Activated naive CD8-positive, alpha-beta T cell treated with anti-CD3 and anti-CD28 coated beads, Interleukin-2, amount 10 ng/mL, durations not matched to agents 7 days and 5 days (primary cell): ENCODE measurements around the gene FBXO8. TPM values are rescaled to one million over a fixed set of nuclear protein-coding genes. Genes with fewer than 3 reads are reported as not detected.

Source experiments
- ATAC-seq: fragments of 150-1000 bp; cut with Tn5 transposase; one replicate; pipeline ENCODE4 v1.10.0; 2021; ENCODE audit warnings: low read depth, moderate library complexity
- POLR2A ChIA-PET: fragments of 350-600 bp; sonication (Branson Sonifier 250); formaldehyde crosslinking; loops from one replicate; lab custom pipeline; 2021; ENCODE audit warnings: antibody characterized with exemption; lab: Charles Lee
- DNase-seq: peaks from one replicate; pipeline ENCODE4 v3.0.0; 2021
- H3K27ac Mint-ChIP-seq: one replicate; pipeline ENCODE4 v1.8.0; 2022; ENCODE audit warnings: mild to moderate bottlenecking, mixed read lengths
- H3K27me3 Mint-ChIP-seq: one replicate; pipeline ENCODE4 v1.8.0; 2022; ENCODE audit warnings: mild to moderate bottlenecking, moderate library complexity, mixed read lengths
- H3K36me3 Mint-ChIP-seq: one replicate; pipeline ENCODE4 v1.8.0; 2021; ENCODE audit warnings: mild to moderate bottlenecking, mixed read lengths
- H3K4me1 Mint-ChIP-seq: one replicate; pipeline ENCODE4 v1.8.0; 2021; ENCODE audit warnings: mixed read lengths
- H3K4me3 Mint-ChIP-seq: one replicate; pipeline ENCODE4 v1.8.0; 2022; ENCODE audit warnings: mild to moderate bottlenecking, moderate library complexity, mixed read lengths
- H3K9me3 Mint-ChIP-seq: one replicate; pipeline ENCODE4 v1.8.0; 2021; ENCODE audit warnings: mixed read lengths
- total RNA-seq, 2 experiments: library from RNA; stranded (reverse); gene quantifications; one replicate each; pipeline ENCODE4 v1.2.3, GENCODE V29; 2021

The FBXO8 gene
- total RNA-seq, 2 experiments from 2014 or later, result 20.6 to 22.3 TPM

- ATAC-seq (no peak), DNase-seq (no peak)
- POLR2A ChIA-PET, result no interaction called here
- H3K27me3 Mint-ChIP-seq, result peaks cover 45% of the 10 kb centered on the region
- H3K4me3 Mint-ChIP-seq, result no peak overlapping the region
- no peak overlapping the region for H3K27ac Mint-ChIP-seq
- H3K4me1 Mint-ChIP-seq, result no peaks in the 10 kb centered on the region
- H3K36me3 Mint-ChIP-seq, result no peaks in the 10 kb centered on the region
- H3K9me3 Mint-ChIP-seq, result no peaks in the 10 kb centered on the region
Observed at GRCh38 chr4:174204164-174204831, 79.2 kb downstream of the FBXO8 start.

- POLR2A ChIA-PET, result no interaction called here
- H3K4me1 Mint-ChIP-seq, result no peaks in the 10 kb centered on the region
Observed at GRCh38 chr4:174201871-174202270, 81.6 kb downstream of the FBXO8 start.

GRCh38 chr4:174199735-174200134 lies 83.7 kb downstream of the FBXO8 start:
- ATAC-seq, result no peak
- Mint-ChIP-seq H3K9me3 (no peaks in the 10 kb centered on the region), H3K27ac (no peak overlapping the region), H3K27me3 (peaks cover 33% of the 10 kb centered on the region), H3K36me3 (no peaks in the 10 kb centered on the region), H3K4me1 (no peaks in the 10 kb centered on the region), H3K4me3 (no peak overlapping the region)
- no peak for DNase-seq
- POLR2A ChIA-PET, result no interaction called here

More at GRCh38 chr4:174201871-174202270, 81.6 kb downstream of the FBXO8 start:
- no peaks in the 10 kb centered on the region for H3K36me3 Mint-ChIP-seq
- no peak for DNase-seq
- H3K9me3 Mint-ChIP-seq, result no peaks in the 10 kb centered on the region
- no peak overlapping the region for H3K27ac Mint-ChIP-seq
- H3K4me3 Mint-ChIP-seq, result no peak overlapping the region
- ATAC-seq, result no peak
- peaks cover 36% of the 10 kb centered on the region for H3K27me3 Mint-ChIP-seq

- POLR2A ChIA-PET, result no interaction called here
- Mint-ChIP-seq H3K36me3 (no peaks in the 10 kb centered on the region), H3K4me3 (no peak overlapping the region), H3K27ac (no peak overlapping the region), H3K27me3 (peaks cover 30% of the 10 kb centered on the region), H3K9me3 (no peaks in the 10 kb centered on the region), H3K4me1 (no peaks in the 10 kb centered on the region)
- DNase-seq (no peak), ATAC-seq (no peak)
Observed at GRCh38 chr4:174198828-174199227, 84.6 kb downstream of the FBXO8 start.

- POLR2A ChIA-PET, result no interaction called here
- Mint-ChIP-seq H3K27ac (no peak overlapping the region), H3K36me3 (no peaks in the 10 kb centered on the region), H3K9me3 (no peaks in the 10 kb centered on the region), H3K4me1 (no peaks in the 10 kb centered on the region), H3K27me3 (peaks cover 27% of the 10 kb centered on the region), H3K4me3 (no peak overlapping the region)
- ATAC-seq (no peak), DNase-seq (no peak)
Observed at GRCh38 chr4:174198396-174198795, 85.1 kb downstream of the FBXO8 start.

- Mint-ChIP-seq H3K27me3 (peaks cover 19% of the 10 kb centered on the region), H3K4me1 (no peaks in the 10 kb centered on the region), H3K36me3 (no peaks in the 10 kb centered on the region), H3K27ac (no peak overlapping the region), H3K4me3 (no peak overlapping the region), H3K9me3 (no peaks in the 10 kb centered on the region)
- POLR2A ChIA-PET, result no interaction called here
- ATAC-seq, result no peak
- DNase-seq, result no peak
Observed at GRCh38 chr4:174193438-174194374, 89.8 kb downstream of the FBXO8 start.

- no peak for DNase-seq
- POLR2A ChIA-PET, result no interaction called here
- H3K27me3 Mint-ChIP-seq, result peaks cover 17% of the 10 kb centered on the region
- no peaks in the 10 kb centered on the region for H3K9me3 Mint-ChIP-seq
- H3K4me1 Mint-ChIP-seq, result no peaks in the 10 kb centered on the region
- H3K36me3 Mint-ChIP-seq, result no peaks in the 10 kb centered on the region
- ATAC-seq, result no peak
- no peak overlapping the region for H3K27ac Mint-ChIP-seq
- no peak overlapping the region for H3K4me3 Mint-ChIP-seq
Observed at GRCh38 chr4:174192943-174193342, 90.5 kb downstream of the FBXO8 start.

GRCh38 chr4:174190832-174191500 lies 92.5 kb downstream of the FBXO8 start:
- H3K36me3 Mint-ChIP-seq, result no peaks in the 10 kb centered on the region
- ATAC-seq (no peak), DNase-seq (no peak)
- no peaks in the 10 kb centered on the region for H3K4me1 Mint-ChIP-seq
- no peak overlapping the region for H3K27ac Mint-ChIP-seq
- H3K9me3 Mint-ChIP-seq, result no peaks in the 10 kb centered on the region
- POLR2A ChIA-PET, result no interaction called here
- H3K4me3 Mint-ChIP-seq, result no peak overlapping the region
- peaks cover 12% of the 10 kb centered on the region for H3K27me3 Mint-ChIP-seq

- no peak overlapping the region for H3K27ac Mint-ChIP-seq
- no peak overlapping the region for H3K4me3 Mint-ChIP-seq
- DNase-seq (no peak), ATAC-seq (no peak)
- POLR2A ChIA-PET, result no interaction called here
- peaks cover 19% of the 10 kb centered on the region for H3K27me3 Mint-ChIP-seq
- no peaks in the 10 kb centered on the region for H3K36me3 Mint-ChIP-seq
- no peaks in the 10 kb centered on the region for H3K4me1 Mint-ChIP-seq
- H3K9me3 Mint-ChIP-seq, result no peaks in the 10 kb centered on the region
Observed at GRCh38 chr4:174189392-174190015, 94.0 kb downstream of the FBXO8 start.

Other genes starting within 250 kb of the FBXO8 start
- gene CEP44, start 244 bp upstream of the FBXO8 start, total RNA-seq, result 10 to 100 TPM; 23.5 to 27.0 TPM
- gene HPGD, start 238.8 kb upstream of the FBXO8 start, total RNA-seq, result 10 to 100 TPM; 10.4 to 10.7 TPM